H1 (cell line): ENCODE data around the gene FHL2. TPM values are rescaled to one million over a fixed set of nuclear protein-coding genes. Genes with fewer than 3 reads are reported as not detected.

Experiments used
- CTCF ChIA-PET: fragments of 300-600 bp; sonication (Branson Sonifier 250); formaldehyde crosslinking; loops from one replicate; lab custom pipeline; 2021; ENCODE audit not compliant: partially characterized antibody; lab: Charles Lee
- POLR2A ChIA-PET: fragments of 300-600 bp; sonication (Branson Sonifier 250); formaldehyde crosslinking; loops from one replicate; lab custom pipeline; 2021; ENCODE audit warnings: inconsistent platforms; ENCODE audit not compliant: partially characterized antibody; lab: Charles Lee
- DNase-seq, 2 experiments: peaks; one replicate each; pipeline versions ENCODE4 v3.0.0 to v3.0.0-alpha.2; 2010 to 2022; ENCODE audit warnings: low spot score in 2 of 2, low read depth in 1 of 2, mixed read lengths in 1 of 2
- FAIRE-seq: peaks from 2 replicates; lab custom pipeline; 2011; peaks lifted over from hg19 to GRCh38; lab: Jason Lieb, UNC
- H2AFZ ChIP-seq: 2 replicates; pipeline ENCODE4 v1.8.1; 2012; ENCODE audit warnings: low read length, inconsistent platforms
- H2AK5ac ChIP-seq: 2 replicates; pipeline ENCODE4 v1.6.1; 2013; ENCODE audit warnings: low read depth, low read length
- H2BK120ac ChIP-seq: replicated peaks from 2 replicates; pipeline ENCODE3; 2013; ENCODE audit warnings: low read depth, low read length, inconsistent platforms
- H2BK12ac ChIP-seq: 2 replicates; pipeline ENCODE4 v1.6.1; 2013; ENCODE audit warnings: low read depth, low read length
- H2BK15ac ChIP-seq: 2 replicates; pipeline ENCODE4 v1.6.1; 2013; ENCODE audit warnings: low read length
- H2BK20ac ChIP-seq: 2 replicates; pipeline ENCODE4 v1.6.1; 2013; ENCODE audit warnings: low read length
- H2BK5ac ChIP-seq: 2 replicates; pipeline ENCODE4 v1.6.1; 2013; ENCODE audit warnings: low read depth, low read length
- H3K14ac ChIP-seq: 2 replicates; pipeline ENCODE4 v1.6.1; 2013; ENCODE audit warnings: inconsistent platforms; ENCODE audit not compliant: insufficient read length
- H3K18ac ChIP-seq: 2 replicates; pipeline ENCODE4 v1.6.1; 2013; ENCODE audit warnings: low read length; ENCODE audit errors: extremely low read depth
- H3K23ac ChIP-seq: 2 replicates; pipeline ENCODE4 v1.6.1; 2013; ENCODE audit warnings: inconsistent platforms; ENCODE audit not compliant: insufficient read length
- H3K23me2 ChIP-seq: 2 replicates; pipeline ENCODE4 v1.6.1; 2013; ENCODE audit warnings: low read depth, low read length
- H3K27ac ChIP-seq: 2 replicates; pipeline ENCODE4 v1.6.1; 2011; ENCODE audit warnings: low read depth, low read length, inconsistent platforms
- H3K27me3 ChIP-seq, 4 experiments: replicated peaks in 1 of 4; 1 replicate in 1 of 4; 2 replicates in 3 of 4; pipeline versions ENCODE4 v1.6.1 to v1.8.1; 2011 to 2013; ENCODE audit warnings: low read length in 3 of 4, mild to moderate bottlenecking in 3 of 4, inconsistent platforms in 2 of 4, mixed read lengths in 2 of 4, moderate library complexity in 1 of 4; ENCODE audit not compliant: control insufficient read depth in 3 of 4, insufficient read depth in 3 of 4; ENCODE audit errors: extremely low read depth in 1 of 4
- H3K36me3 ChIP-seq, 4 experiments: 2 replicates each; pipeline versions ENCODE4 v1.6.1 to v1.8.1; 2011 to 2013; ENCODE audit warnings: mild to moderate bottlenecking in 4 of 4, low read length in 3 of 4, moderate library complexity in 2 of 4, control low read depth in 1 of 4, inconsistent platforms in 1 of 4; ENCODE audit not compliant: insufficient read depth in 4 of 4, control insufficient read depth in 2 of 4
- H3K4ac ChIP-seq: replicated peaks from 2 replicates; pipeline ENCODE3; 2013; ENCODE audit warnings: low read length, low read depth, mixed read lengths, inconsistent platforms; ENCODE audit not compliant: insufficient read length
- H3K4me1 ChIP-seq, 4 experiments: replicated peaks in 1 of 4; 1 replicate in 1 of 4; 2 replicates in 3 of 4; pipeline versions ENCODE4 v1.6.1 to v1.8.1; 2011 to 2013; ENCODE audit warnings: low read length in 3 of 4, inconsistent platforms in 2 of 4, mixed read lengths in 1 of 4; ENCODE audit not compliant: insufficient read depth in 4 of 4, control insufficient read depth in 3 of 4
- H3K4me2 ChIP-seq, 2 experiments: 2 replicates each; pipeline versions ENCODE4 v1.6.1 to v1.8.1; 2011 to 2013; ENCODE audit warnings: low read depth in 2 of 2, low read length in 2 of 2, control low read depth in 1 of 2, inconsistent platforms in 1 of 2, mild to moderate bottlenecking in 1 of 2; ENCODE audit not compliant: insufficient read depth in 1 of 2
- H3K4me3 ChIP-seq, 4 experiments: fragments of 200-600, 300-600 bp in 1 of 4; sonication (generic), shearing (Covaris generic), sonication (Bioruptor Twin) in 1 of 4; 2 replicates each; pipeline versions ENCODE4 v1.5.1 to v1.8.1; 2011 to 2016; ENCODE audit warnings: low read length in 4 of 4, low read depth in 3 of 4, control low read depth in 2 of 4, inconsistent platforms in 2 of 4, mild to moderate bottlenecking in 2 of 4, mixed read lengths in 1 of 4, moderate library complexity in 1 of 4; ENCODE audit not compliant: insufficient read depth in 2 of 4; ENCODE audit errors: extremely low read depth in 1 of 4
- H3K56ac ChIP-seq: replicated peaks from 2 replicates; pipeline ENCODE3; 2013; ENCODE audit warnings: low read depth, mild to moderate bottlenecking, mixed read lengths, low read length, inconsistent platforms; ENCODE audit not compliant: insufficient read length
- H3K79me1 ChIP-seq: 2 replicates; pipeline ENCODE4 v1.6.1; 2013; ENCODE audit warnings: low read depth, low read length, control low read depth
- H3K79me2 ChIP-seq, 2 experiments: 2 replicates each; pipeline versions ENCODE4 v1.6.1 to v1.8.1; 2012 to 2013; ENCODE audit warnings: low read length in 2 of 2, mild to moderate bottlenecking in 2 of 2, inconsistent platforms in 1 of 2; ENCODE audit not compliant: insufficient read depth in 2 of 2, control insufficient read depth in 1 of 2
- H3K9ac ChIP-seq, 4 experiments: replicated peaks in 1 of 4; 1 replicate in 1 of 4; 2 replicates in 3 of 4; pipeline versions ENCODE4 v1.6.1 to v1.8.1; 2011 to 2013; ENCODE audit warnings: low read depth in 3 of 4, low read length in 3 of 4, control low read depth in 2 of 4, mild to moderate bottlenecking in 2 of 4, moderate library complexity in 2 of 4, inconsistent platforms in 1 of 4; ENCODE audit errors: extremely low read depth in 1 of 4
- H3K9me3 ChIP-seq, 2 experiments: 2 replicates each; pipeline versions ENCODE4 v1.6.1 to v1.8.1; 2012 to 2013; ENCODE audit warnings: mild to moderate bottlenecking in 2 of 2, moderate library complexity in 2 of 2, control low read depth in 1 of 2, inconsistent platforms in 1 of 2, low read depth in 1 of 2, low read length in 1 of 2, mixed read lengths in 1 of 2; ENCODE audit not compliant: insufficient read depth in 2 of 2
- H4K20me1 ChIP-seq, 2 experiments: replicated peaks in 1 of 2; 2 replicates each; pipeline versions ENCODE3 to v1.8.1; 2011 to 2013; ENCODE audit warnings: inconsistent platforms in 2 of 2, low read length in 2 of 2, mild to moderate bottlenecking in 1 of 2; ENCODE audit not compliant: insufficient read depth in 2 of 2, control insufficient read depth in 1 of 2
- H4K5ac ChIP-seq: 2 replicates; pipeline ENCODE4 v1.6.1; 2013; ENCODE audit warnings: low read length, low read depth, mixed read lengths, inconsistent platforms; ENCODE audit not compliant: insufficient read length
- H4K8ac ChIP-seq: 2 replicates; pipeline ENCODE4 v1.8.0; 2013; ENCODE audit warnings: mild to moderate bottlenecking, moderate library complexity, low read length, inconsistent platforms; ENCODE audit not compliant: insufficient read depth; ENCODE audit errors: extremely low read depth
- H4K91ac ChIP-seq: replicated peaks from 2 replicates; pipeline ENCODE3; 2013; ENCODE audit warnings: low read length, mixed read lengths, inconsistent platforms; ENCODE audit not compliant: insufficient read length
- CBX5 ChIP-seq: fragments of 300-800, 300-1000 bp; sonication (generic); IDR thresholded peaks from 2 replicates; pipeline ENCODE4 v1.7.1; 2016; ENCODE audit warnings: antibody characterized with exemption, low read length, low read depth
- KDM4A ChIP-seq: IDR thresholded peaks from one replicate; pipeline ENCODE4 v1.7.1; 2012; ENCODE audit warnings: low read depth, mild to moderate bottlenecking, moderate library complexity, low read length, inconsistent platforms; ENCODE audit not compliant: severe bottlenecking
- SIX5 ChIP-seq: IDR thresholded peaks from 2 replicates; pipeline ENCODE4 v1.6.1; 2011; ENCODE audit warnings: mild to moderate bottlenecking, low read depth, low read length
- SUZ12 ChIP-seq: fragments of 200-600 bp; sonication (generic); IDR thresholded peaks from 2 replicates; pipeline ENCODE4 v1.6.1; 2012; ENCODE audit warnings: mild to moderate bottlenecking, inconsistent platforms, low read length, moderate library complexity, mixed read lengths
- YY1 ChIP-seq: IDR thresholded peaks from 2 replicates; pipeline ENCODE4 v1.6.1; 2011; ENCODE audit warnings: low read depth, mild to moderate bottlenecking, low read length
- WGBS, 2 experiments: shearing (Covaris generic) in 1 of 2; methylation state at CpG; one replicate each; pipeline versions ENCODE4 v1.1.6 to v1.1.7; 2013 to 2015; ENCODE audit warnings: low lambda C conversion rate in 2 of 2, mixed read lengths in 2 of 2, inconsistent platforms in 1 of 2, low coverage in 1 of 2, missing lambda C conversion rate in 1 of 2; ENCODE audit not compliant: insufficient replicate concordance in 2 of 2, insufficient coverage in 1 of 2, insufficient read length in 1 of 2; ENCODE audit errors: extremely low coverage in 1 of 2, missing lambda C conversion rate in 1 of 2; 5-methylcytosine and 5-hydroxymethylcytosine counted together
- long read RNA-seq, 2 experiments: library from RNA in 1 of 2; library from capped mRNA in 1 of 2; stranded (forward); transcript quantifications; one replicate each; pipeline ENCODE4 v2.0.0, GENCODE V29; 2021; ENCODE audit warnings: inconsistent platforms in 1 of 2
- polyA minus RNA-seq, 3 experiments: library from RNA; depleted of rRNA, polyadenylated mRNA; stranded (reverse); fragments of >200 nt; gene quantifications; 1 replicate in 2 of 3; 2 replicates in 1 of 3; pipeline ENCODE4 v1.2.3, GENCODE V29; 2011
- polyA plus RNA-seq, 7 experiments: library from polyadenylated mRNA; depleted of rRNA in 3 of 7; stranded (reverse) in 5 of 7; unstranded in 2 of 7; fragments of >200 nt in 5 of 7; fragments of 200-250 nt in 2 of 7; gene quantifications; 1 replicate in 5 of 7; 2 replicates in 1 of 7; 4 replicates in 1 of 7; pipeline versions ENCODE4 v1.2.1 to v1.2.3, GENCODE V29; 2011 to 2013; ENCODE audit warnings: missing spikeins in 2 of 7, mixed read lengths in 2 of 7
- total RNA-seq: library from RNA; stranded (reverse); fragmentation: NEBNext Ultra II Directional; extraction: Animal tissue kit (Norgen Biotek cat#: 25700); gene quantifications from 2 replicates; pipeline ENCODE4 v1.2.1, GENCODE V29; 2021

Gene FHL2
- total RNA-seq (33.2 and 33.4 TPM in 2 replicates), polyA plus RNA-seq (2011; rRNA removed) (51.0 and 64.3 TPM in 2 replicates), polyA minus RNA-seq (2011; rRNA and poly(A)+ RNA removed) (59.2 and 66.1 TPM in 2 replicates)
- 60.7 TPM for polyA plus RNA-seq (2011; cell fraction: cytosol; rRNA removed)
- polyA plus RNA-seq (2011; cell fraction: nucleus; rRNA removed) = 36.4 TPM
- 32.7 to 47.1 TPM (median 40.2 TPM) in 4 replicates for polyA plus RNA-seq (2012, experiment 1 of 2)
- polyA plus RNA-seq (2012, experiment 2 of 2) = 29.1 TPM
- polyA plus RNA-seq (2013, experiment 1 of 2) = 19.4 TPM
- polyA plus RNA-seq (2013, experiment 2 of 2) = 20.2 TPM
- 19.0 TPM for polyA minus RNA-seq (2011; cell fraction: cytosol; rRNA and poly(A)+ RNA removed)
- 33.3 TPM for polyA minus RNA-seq (2011; cell fraction: nucleus; rRNA and poly(A)+ RNA removed)
- long read RNA-seq, experiment 1, transcript FHL2-206 (6 exons, 1,367 nt) = minor isoform, 9 of 43 reads
- long read RNA-seq, experiment 1, transcript FHL2-202 (7 exons, 1,769 nt) = minor isoform, 5 of 43 reads
- long read RNA-seq, experiment 1, transcript FHL2-205 (6 exons, 1,531 nt) = major isoform, 11 of 43 reads
- long read RNA-seq, experiment 1, partial matches to known transcripts = 13 of 43 reads
- long read RNA-seq, experiment 1, other reads (novel, unspliced or antisense) = 2 of 43 reads
- long read RNA-seq, experiment 2, transcript FHL2-202 (7 exons, 1,769 nt) = minor isoform, 20 of 60 reads
- long read RNA-seq, experiment 2, transcript FHL2-205 (6 exons, 1,531 nt) = major isoform, 26 of 60 reads
- long read RNA-seq, experiment 2, transcript FHL2-206 (6 exons, 1,367 nt) = minor isoform, 6 of 60 reads
- long read RNA-seq, experiment 2, partial matches to known transcripts = 2 of 60 reads
- long read RNA-seq, experiment 2, other reads (novel, unspliced or antisense) = 6 of 60 reads

- peaks cover 8% of the 10 kb centered on the region for H3K79me1 ChIP-seq
- peak within 1 kb of the TSS; percentile 82 for H4K5ac ChIP-seq
- peak within 1 kb of the TSS; percentile 54 to 83 for H3K4me2 ChIP-seq
- peak within 1 kb of the TSS; percentile 59 for H4K91ac ChIP-seq
- 2% methylated on average over 56 of the region's 74 CpGs; no CpG with 5 or more reads in 1 of the 2 experiments for WGBS, 2 experiments
- H3K23me2 ChIP-seq = peaks cover 4% of the 10 kb centered on the region; the same call in 1 of the 2 replicates
- H2BK20ac ChIP-seq = no peak within 1 kb of the TSS
- peak within 1 kb of the TSS; percentile 70 to 95 (median 92) for H3K9ac ChIP-seq
- DNase-seq (peak; percentile 60 to 89), FAIRE-seq (no peak)
- no peak within 1 kb of the TSS for H2BK120ac ChIP-seq
- no peak within 1 kb of the TSS for H3K4ac ChIP-seq
- peaks cover 7 to 17% (median 13%) of the 10 kb centered on the region in 4 experiments for H3K27me3 ChIP-seq
- H2AFZ ChIP-seq = peak within 1 kb of the TSS; percentile 52; the same call in 1 of the 2 replicates
- H3K23ac ChIP-seq = no peak within 1 kb of the TSS
- H2BK5ac ChIP-seq = 0 out of 2 replicates have a peak within 1 kb of the TSS, but pooled peaks have one; percentile 39
- peak within 1 kb of the TSS; percentile 89 for H3K18ac ChIP-seq
- peaks cover 5 to 6% of the 10 kb centered on the region in 2 experiments; a peak in 1 of 4 replicates for H3K9me3 ChIP-seq
- H3K36me3 ChIP-seq = no peaks in the 10 kb centered on the region; a peak in 1 of 8 replicates
- peak within 1 kb of the TSS; percentile 81 to 96 (median 92) for H3K4me3 ChIP-seq
- peak within 1 kb of the TSS; percentile 95 for H4K8ac ChIP-seq
- no peak within 1 kb of the TSS for H2BK15ac ChIP-seq
- peaks cover 0 to 44% of the 10 kb centered on the region in 2 experiments; a peak in 2 of 4 replicates for H3K79me2 ChIP-seq
- H3K4me1 ChIP-seq = peaks cover 0 to 8% (median 4%) of the 10 kb centered on the region in 4 experiments; a peak in 6 of 7 replicates
- H3K56ac ChIP-seq = peak within 1 kb of the TSS; percentile 73
- ChIA-PET CTCF (interaction anchor here (0.6 to 3.6 kb wide), 8 partner anchors 9 to 122 kb away, joined by 3 to 19 read pairs (median 6); no protein-coding TSS in a partner anchor), POLR2A (interaction anchor here (0.8 to 2.8 kb wide), 19 partner anchors 9 to 153 kb away, joined by 3 to 32 read pairs (median 6); partner anchors contain the start of gene C2orf49)
- peaks cover 0 to 1% of the 10 kb centered on the region in 2 experiments for H4K20me1 ChIP-seq
- no peak within 1 kb of the TSS for H2AK5ac ChIP-seq
- H3K14ac ChIP-seq = no peak within 1 kb of the TSS
- H2BK12ac ChIP-seq = peak within 1 kb of the TSS; percentile 82; the same call in 1 of the 2 replicates
- peak within 1 kb of the TSS; percentile 92 for H3K27ac ChIP-seq
- no peak for TF ChIP-seq SUZ12
- TF ChIP-seq SIX5 = no peak
- TF ChIP-seq YY1 = no peak
- peak; percentile 75 for TF ChIP-seq KDM4A
- TF ChIP-seq CBX5 = no peak
Observed at GRCh38 chr2:105398336-105399206, at the start of gene FHL2. Gene FHL2 (minus strand): TSS chr2:105399051. CDS start chr2:105386516, 12,535 bp downstream.
